IPS-20b (cell line): ENCODE results near the gene STEAP3.

Source experiments
- H3K27ac ChIP-seq: one replicate; pipeline ENCODE4 v1.5.1; 2013; ENCODE audit warnings: low read length
- H3K27me3 ChIP-seq: 2 replicates; pipeline ENCODE4 v1.6.1; 2013; ENCODE audit warnings: mild to moderate bottlenecking, low read length, inconsistent platforms; ENCODE audit not compliant: insufficient read depth
- H3K36me3 ChIP-seq: 2 replicates; pipeline ENCODE4 v1.6.1; 2013; ENCODE audit warnings: low read depth, mild to moderate bottlenecking, inconsistent platforms, low read length, moderate library complexity; ENCODE audit not compliant: insufficient read depth
- H3K4me1 ChIP-seq: 2 replicates; pipeline ENCODE4 v1.6.1; 2013; ENCODE audit warnings: mild to moderate bottlenecking, control low read depth, inconsistent platforms, low read length, moderate library complexity; ENCODE audit not compliant: insufficient read depth
- H3K4me3 ChIP-seq: 2 replicates; pipeline ENCODE4 v1.5.1; 2013; ENCODE audit warnings: mild to moderate bottlenecking, low read length, inconsistent platforms
- H3K9ac ChIP-seq: 2 replicates; pipeline ENCODE4 v1.6.1; 2013; ENCODE audit warnings: low read depth, mild to moderate bottlenecking, inconsistent platforms, low read length, moderate library complexity
- H3K9me3 ChIP-seq: 2 replicates; pipeline ENCODE4 v1.6.1; 2013; ENCODE audit warnings: mild to moderate bottlenecking, low read depth, low read length, inconsistent platforms; ENCODE audit not compliant: insufficient read depth

STEAP3 gene

DNA sequence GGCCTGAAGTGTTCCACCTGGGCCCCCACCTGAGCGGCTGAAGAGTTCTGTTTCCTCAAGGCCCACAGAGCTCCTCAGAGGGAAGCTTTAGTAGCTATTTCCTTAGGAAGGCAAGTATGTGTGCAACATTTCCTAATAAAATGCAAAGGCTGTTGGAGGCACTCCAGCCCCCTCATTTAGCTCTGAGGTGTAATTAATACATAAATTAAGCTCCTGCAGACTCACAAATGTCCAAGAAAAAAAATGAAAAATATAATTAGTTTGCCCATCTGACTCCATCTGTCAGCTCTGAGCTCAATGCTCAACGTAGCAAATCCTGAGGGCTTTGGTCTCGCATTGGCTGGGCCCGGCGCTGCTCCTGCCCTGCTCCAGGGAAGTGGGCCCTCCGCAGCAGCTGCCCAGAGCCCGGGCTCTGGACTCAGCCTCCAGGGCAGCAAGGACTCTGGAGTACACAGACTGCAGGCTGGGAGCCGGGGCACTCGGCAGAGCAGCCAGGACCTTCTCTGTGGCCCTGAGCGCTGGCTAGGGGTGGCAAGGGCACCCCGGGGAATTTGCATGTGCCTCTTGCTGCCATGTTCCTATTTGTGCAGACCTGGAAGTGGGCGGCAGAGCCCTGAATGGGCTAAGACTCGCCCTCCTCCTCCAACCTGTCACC lies 41.7 kb upstream of the STEAP3 start:
- no peak overlapping the region for H3K9ac ChIP-seq
- no peaks in the 10 kb centered on the region for H3K4me1 ChIP-seq
- H3K36me3 ChIP-seq: no peaks in the 10 kb centered on the region
- no peaks in the 10 kb centered on the region for H3K27me3 ChIP-seq
- H3K4me3 ChIP-seq: no peak overlapping the region
- H3K9me3 ChIP-seq: no peaks in the 10 kb centered on the region
- no peak overlapping the region for H3K27ac ChIP-seq

DNA sequence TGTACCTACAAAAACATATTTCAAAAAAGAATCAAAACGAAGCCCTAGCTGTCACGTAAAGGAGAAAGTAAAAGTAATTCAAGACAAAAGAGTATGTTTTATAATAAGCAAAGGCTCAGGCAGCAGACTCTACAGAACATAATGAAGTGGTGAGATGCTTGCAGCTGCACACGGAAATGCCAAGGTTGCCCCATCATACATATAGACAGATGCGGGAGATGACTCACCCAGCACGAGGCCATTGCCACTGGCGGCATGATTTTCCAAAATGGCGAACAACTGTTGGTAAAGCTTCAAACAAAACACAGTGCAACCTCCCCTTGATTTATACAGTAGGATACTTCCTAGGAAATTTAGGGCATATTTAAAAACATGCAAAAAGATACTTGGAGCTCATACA lies 39.1 kb upstream of the STEAP3 start:
- Histone ChIP-seq H3K27me3 (no peaks in the 10 kb centered on the region), H3K9ac (no peak overlapping the region), H3K4me1 (no peaks in the 10 kb centered on the region)

DNA sequence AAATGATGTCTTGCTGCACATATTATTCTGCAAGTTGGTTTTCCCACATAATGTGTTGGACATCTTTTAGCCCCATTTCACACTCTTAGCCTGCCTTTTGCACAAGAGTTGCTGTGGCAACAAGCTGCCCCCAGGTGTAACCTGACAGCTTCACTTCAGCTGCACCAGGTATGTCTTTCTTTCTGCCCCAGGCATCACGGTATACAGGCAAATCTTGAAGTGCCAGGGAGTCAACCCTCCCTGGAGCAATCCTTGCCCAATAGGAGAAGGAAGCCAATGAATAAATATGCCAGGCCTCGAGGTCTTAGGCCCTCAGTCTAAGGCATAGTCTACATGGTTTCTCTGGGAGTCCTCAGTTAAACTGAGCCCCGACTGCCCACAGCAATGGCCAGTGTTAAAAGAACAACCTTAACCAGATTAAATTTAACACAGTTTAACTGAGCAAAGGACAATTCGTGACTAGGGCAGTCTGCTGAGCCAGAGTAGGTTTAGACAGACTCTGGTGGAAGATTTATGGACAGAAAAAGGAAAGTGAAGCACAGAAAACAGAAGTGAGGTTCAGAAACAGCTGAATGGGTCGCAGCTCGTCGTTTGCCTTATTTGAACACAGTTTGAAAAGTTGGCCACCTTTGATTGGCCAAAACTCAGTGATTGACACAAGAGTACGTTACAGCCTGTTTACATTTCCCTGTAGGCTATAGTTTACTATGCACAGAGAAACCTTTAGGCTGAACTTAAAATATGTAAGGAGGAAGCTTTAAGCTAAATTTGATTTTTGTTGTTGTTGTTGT lies 33.1 kb upstream of the STEAP3 start:
- no peak overlapping the region for H3K4me3 ChIP-seq
- no peaks in the 10 kb centered on the region for H3K4me1 ChIP-seq
- no peak overlapping the region for H3K27ac ChIP-seq
- H3K9ac ChIP-seq: no peak overlapping the region
- H3K27me3 ChIP-seq: no peaks in the 10 kb centered on the region
- H3K9me3 ChIP-seq: no peaks in the 10 kb centered on the region
- H3K36me3 ChIP-seq: no peaks in the 10 kb centered on the region

More for the DNA sequence above, 39.1 kb upstream of the STEAP3 start:
- no peaks in the 10 kb centered on the region for H3K9me3 ChIP-seq
- no peaks in the 10 kb centered on the region for H3K36me3 ChIP-seq
- no peak overlapping the region for H3K27ac ChIP-seq
- no peak overlapping the region for H3K4me3 ChIP-seq

DNA sequence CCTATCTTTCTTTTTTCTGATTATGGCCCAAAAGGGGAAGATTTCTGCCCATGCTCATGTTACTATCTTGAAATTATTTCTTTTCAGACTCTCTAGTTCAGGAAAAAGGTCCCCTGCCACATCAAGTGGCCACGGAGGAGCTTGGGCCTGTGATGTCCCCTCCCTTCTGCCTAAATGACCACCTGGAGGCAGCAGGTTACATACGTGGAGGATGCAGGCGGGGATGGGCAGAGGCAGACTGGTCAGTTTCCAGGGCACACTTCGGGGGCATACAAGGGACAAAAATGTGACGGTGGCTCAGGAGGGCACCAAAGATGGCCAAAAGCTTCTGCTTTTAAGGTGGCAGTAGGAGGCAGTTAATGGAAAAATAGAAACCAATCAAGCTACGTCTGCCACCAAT lies 30.7 kb upstream of the STEAP3 start:
- Histone ChIP-seq H3K27ac (no peak overlapping the region), H3K9ac (no peak overlapping the region), H3K4me1 (peaks cover 18% of the 10 kb centered on the region), H3K9me3 (no peaks in the 10 kb centered on the region), H3K4me3 (no peak overlapping the region), H3K36me3 (no peaks in the 10 kb centered on the region), H3K27me3 (peaks cover under 1% of the 10 kb centered on the region; the same call in 1 of the 2 replicates)

DNA sequence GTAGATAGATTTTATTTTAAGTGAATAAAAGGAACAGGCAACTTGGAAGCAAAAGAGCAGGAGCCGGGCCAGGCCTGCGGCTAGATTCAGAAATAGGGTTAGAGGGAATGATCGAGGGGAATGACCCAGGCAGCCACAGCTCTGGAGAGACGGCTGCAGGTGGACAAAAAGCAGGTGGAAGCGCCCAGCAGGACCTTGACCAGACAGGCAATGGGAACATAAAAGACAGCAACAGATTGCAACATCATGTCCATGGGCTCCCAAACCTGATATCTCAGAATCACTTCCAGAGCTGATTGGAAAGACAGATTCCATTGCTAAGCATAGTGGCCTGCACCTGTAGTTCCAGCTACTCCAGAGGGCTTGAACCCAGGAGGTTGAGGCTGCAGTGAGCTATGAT lies 28.6 kb upstream of the STEAP3 start:
- H3K9ac ChIP-seq: no peak overlapping the region
- H3K9me3 ChIP-seq: no peaks in the 10 kb centered on the region
- peaks cover 18% of the 10 kb centered on the region for H3K4me1 ChIP-seq
- no peak overlapping the region for H3K27ac ChIP-seq
- no peaks in the 10 kb centered on the region for H3K36me3 ChIP-seq
- H3K27me3 ChIP-seq: peaks cover 12% of the 10 kb centered on the region; the same call in 1 of the 2 replicates
- H3K4me3 ChIP-seq: no peak overlapping the region

DNA sequence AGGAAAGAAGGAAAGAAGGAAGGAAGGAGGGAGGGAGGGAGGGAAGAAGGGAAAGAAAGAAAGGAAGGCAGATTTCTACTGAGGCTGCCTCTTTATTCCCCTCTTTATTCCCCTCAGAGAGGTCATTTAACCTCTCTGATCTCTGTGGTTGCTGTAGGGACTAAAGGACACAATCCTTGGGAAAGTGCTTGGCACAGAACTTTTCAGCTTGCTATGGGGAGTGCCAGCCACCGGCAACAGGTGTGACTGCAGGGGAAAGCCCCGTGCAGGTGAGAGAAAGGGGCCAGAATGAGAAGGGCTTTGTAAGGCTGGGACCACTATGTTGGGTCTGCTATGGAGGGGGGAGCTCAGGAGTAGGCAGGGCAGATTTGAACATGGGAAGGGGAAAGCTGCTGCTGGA lies 27.7 kb upstream of the STEAP3 start:
- H3K9ac ChIP-seq: no peak overlapping the region
- no peaks in the 10 kb centered on the region for H3K36me3 ChIP-seq
- no peaks in the 10 kb centered on the region for H3K9me3 ChIP-seq
- H3K4me3 ChIP-seq: peak overlapping the region; percentile 41; the same call in 1 of the 2 replicates
- peaks cover 18% of the 10 kb centered on the region for H3K4me1 ChIP-seq
- H3K27ac ChIP-seq: no peak overlapping the region
- H3K27me3 ChIP-seq: peaks cover 12% of the 10 kb centered on the region; the same call in 1 of the 2 replicates

DNA sequence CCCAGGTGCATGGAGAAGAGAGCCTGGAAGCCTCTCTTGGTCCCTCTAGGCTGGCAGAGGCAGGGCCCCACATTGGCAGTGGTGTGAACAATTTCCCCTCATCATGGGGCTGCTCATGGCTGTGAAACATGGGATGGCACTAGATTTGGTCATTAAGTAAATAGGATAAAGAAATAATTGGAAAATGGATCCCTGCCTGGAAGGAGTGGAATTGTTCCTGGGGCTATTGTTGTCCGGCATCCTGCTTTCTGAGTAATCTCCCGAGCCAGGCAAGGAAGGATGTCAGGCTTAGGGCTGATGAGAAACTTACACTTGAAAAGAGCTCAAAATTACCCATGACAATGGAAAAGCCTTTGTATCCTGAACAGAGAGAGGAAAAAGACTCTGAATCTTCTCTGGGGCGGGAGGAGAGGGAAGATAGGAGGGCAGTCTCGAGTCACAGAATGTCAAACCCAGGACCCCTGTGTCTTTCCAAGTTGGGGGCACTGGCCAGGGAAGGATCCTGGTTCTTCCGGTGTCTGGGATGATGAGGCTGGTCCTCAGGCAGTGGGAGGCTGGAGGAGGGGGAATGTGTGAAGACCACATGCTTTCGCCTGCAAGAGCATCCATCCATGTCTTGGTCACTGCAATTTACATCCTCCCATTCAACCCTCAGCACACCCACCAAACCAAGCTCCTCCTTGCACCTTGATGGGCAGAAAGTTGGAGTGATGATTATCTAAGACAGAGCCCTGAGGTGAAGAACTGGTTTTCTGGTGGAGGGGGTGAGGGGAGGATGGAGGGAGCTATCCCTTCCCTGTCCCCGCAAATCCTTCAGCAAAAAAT lies 27.1 kb upstream of the STEAP3 start:
- no peaks in the 10 kb centered on the region for H3K9me3 ChIP-seq
- H3K4me1 ChIP-seq: peaks cover 18% of the 10 kb centered on the region
- peak overlapping the region; percentile 41; the same call in 1 of the 2 replicates for H3K4me3 ChIP-seq
- no peak overlapping the region for H3K27ac ChIP-seq
- no peak overlapping the region for H3K9ac ChIP-seq
- H3K36me3 ChIP-seq: no peaks in the 10 kb centered on the region
- H3K27me3 ChIP-seq: peaks cover 12% of the 10 kb centered on the region; the same call in 1 of the 2 replicates

DNA sequence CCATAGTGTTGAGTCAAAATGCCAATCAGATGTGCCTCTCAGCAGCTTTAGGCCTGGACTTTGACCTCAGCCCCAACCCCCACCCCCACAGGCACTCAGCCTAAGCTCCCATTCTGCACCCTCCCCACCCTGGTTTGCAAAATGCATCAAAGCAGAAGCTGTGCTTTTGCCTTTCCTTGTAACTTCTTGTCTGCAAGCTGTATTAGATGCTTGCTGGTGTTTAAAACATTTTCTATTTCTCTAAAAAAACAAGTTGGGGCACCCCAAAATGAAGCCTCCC lies 26.6 kb upstream of the STEAP3 start:
- peaks cover 12% of the 10 kb centered on the region; the same call in 1 of the 2 replicates for H3K27me3 ChIP-seq
- H3K4me3 ChIP-seq: no peak overlapping the region; the same call in 1 of the 2 replicates
- no peaks in the 10 kb centered on the region for H3K36me3 ChIP-seq
- peaks cover 18% of the 10 kb centered on the region for H3K4me1 ChIP-seq
- no peak overlapping the region for H3K9ac ChIP-seq
- no peak overlapping the region for H3K27ac ChIP-seq
- H3K9me3 ChIP-seq: no peaks in the 10 kb centered on the region

DNA sequence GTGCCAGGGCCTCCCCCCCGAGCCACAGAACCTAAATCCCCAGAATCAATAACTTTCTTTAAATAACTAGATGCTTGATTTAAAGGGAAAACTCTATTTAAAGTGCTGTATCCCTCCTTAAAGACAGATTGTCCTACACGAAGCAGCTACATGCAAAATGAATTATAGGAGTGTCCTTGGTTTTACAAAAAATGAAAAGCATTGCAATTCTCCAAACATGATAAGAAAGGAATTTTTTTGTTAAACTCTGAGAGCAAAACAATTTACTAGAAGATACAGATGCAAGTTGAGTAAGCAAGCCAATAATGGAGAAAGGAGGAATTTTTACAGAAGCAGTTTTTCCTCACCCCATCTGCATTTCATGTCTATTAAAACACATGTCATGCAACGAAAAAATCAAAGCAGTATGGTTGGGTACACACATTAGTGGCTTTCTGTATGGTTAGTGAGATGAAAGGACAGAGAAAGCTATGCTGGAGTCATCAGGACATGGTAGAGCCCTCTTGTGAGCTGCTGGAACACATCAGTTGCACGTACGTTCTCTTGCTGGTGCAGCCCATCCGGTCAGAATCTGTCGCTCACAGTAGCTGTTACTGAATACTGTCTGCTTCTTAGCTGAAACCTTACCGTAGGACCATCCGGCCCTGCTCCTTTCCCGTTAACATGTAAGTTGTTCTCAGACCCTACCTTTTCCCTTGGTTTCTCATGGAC lies 25.9 kb upstream of the STEAP3 start:
- Histone ChIP-seq H3K27me3 (peaks cover 12% of the 10 kb centered on the region; the same call in 1 of the 2 replicates), H3K4me1 (peaks cover 18% of the 10 kb centered on the region), H3K9ac (no peak overlapping the region), H3K27ac (no peak overlapping the region), H3K9me3 (no peaks in the 10 kb centered on the region), H3K36me3 (no peaks in the 10 kb centered on the region), H3K4me3 (no peak overlapping the region)

DNA sequence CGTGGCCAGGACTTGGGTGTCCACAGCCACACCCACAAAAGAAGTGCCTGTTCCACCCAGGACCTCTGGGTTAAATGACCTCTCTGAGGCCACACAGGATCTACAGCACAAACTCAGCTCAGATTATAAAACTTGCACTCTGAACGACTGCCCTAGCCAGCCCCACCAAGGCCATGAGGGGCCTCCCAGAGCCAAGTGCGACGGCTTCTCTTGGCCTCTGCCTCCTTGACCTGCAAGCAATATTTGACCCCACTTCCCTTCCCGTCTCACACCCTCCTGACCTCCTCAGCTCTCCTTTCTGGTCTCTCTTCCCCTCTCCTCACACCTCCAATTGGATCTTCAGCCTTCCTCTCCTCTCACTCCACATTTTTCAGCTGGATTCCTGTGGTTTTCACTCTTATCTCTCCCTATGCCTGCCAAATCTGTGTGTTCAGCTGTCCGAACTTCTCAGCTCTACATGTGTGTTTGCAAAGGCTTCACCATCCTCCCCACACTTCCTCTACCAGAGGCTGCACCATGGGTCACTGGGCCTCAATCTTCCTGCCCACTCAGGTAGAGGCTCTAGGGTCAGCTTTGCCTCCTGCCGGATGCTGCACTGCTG lies 25.3 kb upstream of the STEAP3 start:
- Histone ChIP-seq H3K36me3 (no peaks in the 10 kb centered on the region), H3K27me3 (peaks cover 12% of the 10 kb centered on the region; the same call in 1 of the 2 replicates), H3K9ac (no peak overlapping the region), H3K4me1 (peaks cover 18% of the 10 kb centered on the region), H3K9me3 (no peaks in the 10 kb centered on the region), H3K27ac (no peak overlapping the region), H3K4me3 (no peak overlapping the region)

DNA sequence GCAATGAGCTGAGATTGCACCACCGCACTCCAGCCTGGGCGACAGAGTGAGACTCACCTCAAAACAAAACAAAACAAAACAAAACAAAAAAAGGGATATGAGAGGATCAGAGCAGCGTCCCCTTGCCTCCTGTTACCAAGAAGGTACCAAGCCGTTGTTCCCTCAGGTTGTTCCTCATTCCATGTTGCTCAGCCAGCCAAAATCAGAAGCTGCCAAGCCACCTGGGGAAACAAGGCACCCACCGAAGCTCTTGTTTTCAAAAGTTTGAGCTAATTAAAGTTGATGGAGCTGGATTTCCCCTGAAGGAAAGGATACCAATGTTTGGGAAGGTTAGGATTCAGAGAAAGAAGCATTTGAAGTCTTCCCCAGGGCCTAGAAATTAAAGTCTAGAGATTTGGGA lies 21.8 kb upstream of the STEAP3 start:
- Histone ChIP-seq H3K27ac (no peak overlapping the region), H3K27me3 (peaks cover 12% of the 10 kb centered on the region; the same call in 1 of the 2 replicates), H3K9ac (no peak overlapping the region), H3K36me3 (no peaks in the 10 kb centered on the region), H3K4me3 (no peak overlapping the region), H3K4me1 (peaks cover 9% of the 10 kb centered on the region; the same call in 1 of the 2 replicates), H3K9me3 (no peaks in the 10 kb centered on the region)
